Mesothelial cell of epicardium (in vitro differentiated cells): ENCODE results near the gene KCNJ14. TPM values are rescaled to one million over a fixed set of nuclear protein-coding genes. Genes with fewer than 3 reads are reported as not detected.

Experiments used
- DNase-seq, 2 experiments: peaks; one replicate each; pipeline ENCODE4 v3.0.0; 2021; ENCODE audit warnings: low spot score in 2 of 2; ENCODE audit not compliant: unreplicated experiment in 2 of 2
- H3K27ac Mint-ChIP-seq: 2 replicates; pipeline ENCODE4 v1.8.0; 2021; ENCODE audit warnings: mixed read lengths
- H3K27me3 Mint-ChIP-seq: 2 replicates; pipeline ENCODE4 v1.8.0; 2021; ENCODE audit warnings: low read depth, mixed read lengths
- H3K36me3 Mint-ChIP-seq: 2 replicates; pipeline ENCODE4 v1.8.0; 2021; ENCODE audit warnings: mixed read lengths
- H3K4me1 Mint-ChIP-seq: 2 replicates; pipeline ENCODE4 v1.8.0; 2021; ENCODE audit warnings: mixed read lengths
- H3K4me3 Mint-ChIP-seq: 2 replicates; pipeline ENCODE4 v1.8.0; 2021; ENCODE audit warnings: mild to moderate bottlenecking, moderate library complexity, mixed read lengths
- H3K9me3 Mint-ChIP-seq: 2 replicates; pipeline ENCODE4 v1.8.0; 2021; ENCODE audit warnings: mixed read lengths
- CTCF ChIP-seq: fragments of 200-600 bp; sonication (generic); IDR thresholded peaks from one replicate; pipeline ENCODE4 v1.5.0; 2021; ENCODE audit warnings: antibody characterized with exemption; ENCODE audit not compliant: unreplicated experiment
- total RNA-seq: library from RNA; stranded (reverse); gene quantifications from 3 replicates; pipeline ENCODE4 v1.2.1, GENCODE V29; 2021

The KCNJ14 gene
- total RNA-seq: 2.7 to 2.8 TPM (median 2.8 TPM) in 3 replicates

GRCh38 chr19:48455171-48455907 is at the start of gene KCNJ14:
TSS of gene KCNJ14 (plus strand) at chr19:48455574. CDS start at chr19:48461725, 6,151 bp downstream.
- no peak for DNase-seq
- Mint-ChIP-seq H3K27ac (no peak within 1 kb of the TSS), H3K36me3 (peaks cover 19% of the 10 kb centered on the region), H3K4me3 (no peak within 1 kb of the TSS), H3K4me1 (no peaks in the 10 kb centered on the region), H3K27me3 (no peaks in the 10 kb centered on the region), H3K9me3 (no peaks in the 10 kb centered on the region)
- TF ChIP-seq CTCF: no peak

DNA sequence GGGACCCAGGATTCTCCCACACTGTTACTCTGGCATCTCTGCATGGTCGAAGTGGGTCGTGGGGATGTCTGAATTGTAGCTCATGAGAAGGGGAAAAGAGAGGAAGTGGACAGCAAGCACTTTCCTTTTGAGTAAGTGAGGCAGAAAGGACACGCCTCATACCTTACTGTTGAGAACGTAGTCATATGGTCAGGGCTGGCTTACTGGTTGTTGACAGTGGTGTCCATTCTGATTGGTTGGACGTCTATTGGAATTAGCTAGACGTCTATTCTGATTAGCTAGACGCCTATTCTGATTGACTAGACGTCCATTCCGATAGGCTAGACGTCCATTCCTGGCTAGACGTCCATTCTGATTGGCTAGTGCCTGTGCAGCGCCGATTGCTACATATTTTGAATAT is 49.5 kb upstream of the KCNJ14 start:
- H3K27ac Mint-ChIP-seq: no peak overlapping the region
- H3K4me3 Mint-ChIP-seq: no peak overlapping the region
- no peaks in the 10 kb centered on the region for H3K36me3 Mint-ChIP-seq
- no peaks in the 10 kb centered on the region for H3K27me3 Mint-ChIP-seq
- TF ChIP-seq CTCF: no peak
- DNase-seq: no peak
- no peaks in the 10 kb centered on the region for H3K9me3 Mint-ChIP-seq
- peaks cover 2% of the 10 kb centered on the region for H3K4me1 Mint-ChIP-seq

DNA sequence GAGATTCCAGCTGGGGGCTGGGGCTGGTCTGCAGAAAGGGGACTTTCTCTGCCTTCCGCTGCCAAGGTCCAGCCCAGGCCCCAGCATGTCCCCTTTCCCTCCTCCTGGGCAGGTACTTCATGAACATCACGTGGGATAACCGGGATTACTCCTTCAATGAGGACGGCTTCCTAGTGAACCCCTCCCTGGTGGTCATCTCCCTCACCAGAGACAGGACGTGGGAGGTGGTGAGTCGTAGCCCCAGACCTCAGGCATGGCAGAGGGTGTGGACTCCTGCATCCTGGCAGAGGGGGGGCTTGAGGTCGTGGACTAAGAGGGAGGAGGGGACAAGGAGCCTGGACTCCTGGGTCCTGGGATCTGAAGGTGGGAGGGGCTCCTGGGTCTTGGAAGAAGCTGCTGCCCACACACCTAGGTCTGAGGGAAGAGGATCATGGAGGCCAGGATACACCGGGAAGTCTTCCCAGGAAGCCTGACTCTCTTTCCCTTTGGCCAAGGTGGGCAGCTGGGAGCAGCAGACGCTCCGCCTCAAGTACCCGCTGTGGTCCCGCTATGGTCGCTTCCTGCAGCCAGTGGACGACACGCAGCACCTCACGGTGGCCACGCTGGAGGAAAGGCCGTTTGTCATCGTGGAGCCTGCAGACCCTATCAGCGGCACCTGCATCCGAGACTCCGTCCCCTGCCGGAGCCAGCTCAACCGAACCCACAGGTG is 41.3 kb upstream of the KCNJ14 start:
- Mint-ChIP-seq H3K27ac (peak overlapping the region; percentile 90), H3K4me3 (peak overlapping the region; percentile 76)

GRCh38 chr19:48415395-48415794 is 40.0 kb upstream of the KCNJ14 start:
- DNase-seq: no peak
- Mint-ChIP-seq H3K9me3 (no peaks in the 10 kb centered on the region), H3K4me3 (no peak overlapping the region), H3K4me1 (peaks cover 19% of the 10 kb centered on the region), H3K27me3 (no peaks in the 10 kb centered on the region), H3K36me3 (peaks cover 2% of the 10 kb centered on the region), H3K27ac (no peak overlapping the region)
- no peak for TF ChIP-seq CTCF

More for the DNA sequence above, 41.3 kb upstream of the KCNJ14 start:
- H3K27me3 Mint-ChIP-seq: no peaks in the 10 kb centered on the region
- no peak for DNase-seq
- peaks cover 17% of the 10 kb centered on the region for H3K4me1 Mint-ChIP-seq
- no peak for TF ChIP-seq CTCF
- peaks cover 2% of the 10 kb centered on the region for H3K36me3 Mint-ChIP-seq
- no peaks in the 10 kb centered on the region for H3K9me3 Mint-ChIP-seq

DNA sequence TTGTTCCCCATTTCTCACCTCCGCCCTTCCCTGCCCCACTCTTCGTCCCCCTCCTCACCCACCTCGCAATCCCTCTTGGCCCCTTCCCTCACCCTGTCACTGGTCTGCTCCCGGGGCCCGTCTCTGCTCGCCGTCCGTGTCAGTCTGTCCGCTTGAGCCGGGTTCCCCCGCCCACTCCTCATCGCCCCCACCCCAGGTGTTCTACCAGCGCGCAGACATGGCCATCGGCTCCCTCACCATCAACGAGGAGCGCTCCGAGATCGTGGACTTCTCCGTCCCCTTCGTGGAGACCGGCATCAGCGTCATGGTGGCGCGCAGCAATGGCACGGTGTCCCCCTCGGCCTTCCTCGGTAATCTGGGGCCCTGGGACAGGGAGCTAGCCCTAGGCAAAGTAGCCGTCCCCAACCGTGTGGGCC is 39.6 kb upstream of the KCNJ14 start:
- no peaks in the 10 kb centered on the region for H3K27me3 Mint-ChIP-seq
- peaks cover 19% of the 10 kb centered on the region for H3K4me1 Mint-ChIP-seq

More for the DNA sequence above, 39.6 kb upstream of the KCNJ14 start:
- H3K36me3 Mint-ChIP-seq: peaks cover 2% of the 10 kb centered on the region
- H3K27ac Mint-ChIP-seq: no peak overlapping the region
- no peaks in the 10 kb centered on the region for H3K9me3 Mint-ChIP-seq
- no peak for DNase-seq
- no peak overlapping the region for H3K4me3 Mint-ChIP-seq
- no peak for TF ChIP-seq CTCF
